Fibroblast of lung (primary cell): ENCODE data around the gene WASHC4. TPM values are rescaled to one million over a fixed set of nuclear protein-coding genes. Genes with fewer than 3 reads are reported as not detected.

ENCODE experiments used
- DNase-seq, 2 donors: peaks; one replicate each; pipeline versions ENCODE4 v3.0.0 to v3.0.0-alpha.2; 2010; ENCODE audit warnings: low read depth in 2 of 2
- H2AFZ ChIP-seq: 2 replicates; pipeline ENCODE4 v1.5.1; 2012; ENCODE audit warnings: low read length, control low read depth, inconsistent platforms
- H3K27ac ChIP-seq: 2 replicates; pipeline ENCODE4 v1.5.1; 2011; ENCODE audit warnings: low read length, control low read depth; ENCODE audit not compliant: insufficient read depth
- H3K27me3 ChIP-seq: 2 replicates; pipeline ENCODE4 v1.5.1; 2011; ENCODE audit warnings: mild to moderate bottlenecking, low read length; ENCODE audit not compliant: control insufficient read depth, insufficient read depth
- H3K36me3 ChIP-seq: 2 replicates; pipeline ENCODE4 v1.5.1; 2011; ENCODE audit warnings: low read length; ENCODE audit not compliant: control insufficient read depth, insufficient read depth
- H3K4me1 ChIP-seq: 2 replicates; pipeline ENCODE4 v1.5.1; 2011; ENCODE audit warnings: low read length; ENCODE audit not compliant: control insufficient read depth, insufficient read depth; ENCODE audit errors: extremely low read depth
- H3K4me2 ChIP-seq: 2 replicates; pipeline ENCODE4 v1.5.1; 2011; ENCODE audit warnings: low read length, control low read depth; ENCODE audit not compliant: insufficient read depth; ENCODE audit errors: extremely low read depth
- H3K4me3 ChIP-seq, 4 experiments: fragments of 200-600 bp in 1 of 4; sonication (generic) in 1 of 4; replicated peaks in 1 of 4; 2 replicates each; pipeline ENCODE4 v1.5.1; 2011 to 2016; ENCODE audit warnings: low read length in 4 of 4, low read depth in 3 of 4, mild to moderate bottlenecking in 3 of 4, control low read depth in 2 of 4, inconsistent platforms in 1 of 4, mixed read lengths in 1 of 4; ENCODE audit not compliant: insufficient read depth in 1 of 4; ENCODE audit errors: control extremely low read depth in 1 of 4
- H3K79me2 ChIP-seq: 2 replicates; pipeline ENCODE4 v1.5.1; 2012; ENCODE audit warnings: mild to moderate bottlenecking, low read length, inconsistent platforms; ENCODE audit not compliant: control insufficient read depth, insufficient read depth
- H3K9ac ChIP-seq: 2 replicates; pipeline ENCODE4 v1.5.1; 2011; ENCODE audit warnings: mild to moderate bottlenecking, low read length, control low read depth; ENCODE audit not compliant: insufficient read depth
- H3K9me3 ChIP-seq: 2 replicates; pipeline ENCODE4 v1.5.1; 2012; ENCODE audit warnings: low read depth, low read length; ENCODE audit not compliant: control insufficient read depth, insufficient read depth
- H4K20me1 ChIP-seq: 2 replicates; pipeline ENCODE4 v1.5.1; 2011; ENCODE audit warnings: low read length; ENCODE audit not compliant: control insufficient read depth, insufficient read depth; ENCODE audit errors: extremely low read depth
- CTCF ChIP-seq, 2 donors: IDR thresholded peaks in 1 of 2; conservative IDR thresholded peaks in 1 of 2; 1 replicate in 1 of 2; 2 replicates in 1 of 2; pipeline ENCODE4 v1.5.1; 2011 to 2012; ENCODE audit warnings: low read length in 2 of 2, control low read depth in 1 of 2, inconsistent platforms in 1 of 2, low read depth in 1 of 2, mild to moderate bottlenecking in 1 of 2
- EZH2 ChIP-seq: IDR thresholded peaks from 2 replicates; pipeline ENCODE4 v1.5.1; 2012; ENCODE audit warnings: low read length, control low read depth, mild to moderate bottlenecking; ENCODE audit errors: missing control alignments
- polyA plus RNA-seq, 2 donors: library from polyadenylated mRNA; depleted of rRNA in 1 of 2; stranded (reverse) in 1 of 2; unstranded in 1 of 2; fragments of >200 nt; gene quantifications; 2 replicates each; pipeline ENCODE4 v1.2.1, GENCODE V29; 2011 to 2012; ENCODE audit warnings: missing spikeins in 1 of 2
- total RNA-seq: library from RNA; depleted of rRNA; stranded (reverse); fragments of >200 nt; gene quantifications from 2 replicates; pipeline ENCODE4 v1.2.1, GENCODE V29; 2014

The WASHC4 gene
- total and polyA plus RNA-seq, 2 donors (not counting 1 experiment from before 2014, with no cell fraction given): 56.5 to 98.3 TPM

GRCh38 chr12:105083551-105084105 is 23.9 kb upstream of the WASHC4 start:
- Histone ChIP-seq H3K27me3 (no peaks in the 10 kb centered on the region), H3K27ac (peak overlapping the region; percentile 77), H3K9me3 (no peaks in the 10 kb centered on the region), H4K20me1 (no peaks in the 10 kb centered on the region), H3K4me2 (peak overlapping the region; percentile 95), H3K4me1 (peaks cover 6% of the 10 kb centered on the region), H3K79me2 (peaks cover 9% of the 10 kb centered on the region), H3K4me3 (peak overlapping the region; percentile 80 to 98 (median 88)), H3K9ac (peak overlapping the region; percentile 74), H2AFZ (peak overlapping the region; percentile 75), H3K36me3 (no peaks in the 10 kb centered on the region)
- TF ChIP-seq EZH2: no peak
- no peak for TF ChIP-seq CTCF (conservative IDR thresholded peaks at IDR 0.05 in 1 of 2, IDR thresholded peaks at IDR 0.05 in 1 of 2; ENCODE audit: low read depth in 1 of 2, low read length in 2 of 2)
- peak; percentile 71 to 81 for DNase-seq

- no peaks in the 10 kb centered on the region for H3K27me3 ChIP-seq
- H3K9me3 ChIP-seq: no peaks in the 10 kb centered on the region
- H2AFZ ChIP-seq: peak within 1 kb of the TSS; percentile 75
- H3K9ac ChIP-seq: peak within 1 kb of the TSS; percentile 74
- TF ChIP-seq EZH2: no peak
- no peak for TF ChIP-seq CTCF (conservative IDR thresholded peaks at IDR 0.05 in 1 of 2, IDR thresholded peaks at IDR 0.05 in 1 of 2; ENCODE audit: low read depth in 1 of 2, low read length in 2 of 2)
- peak within 1 kb of the TSS; percentile 95 for H3K4me2 ChIP-seq
- H3K4me1 ChIP-seq: peaks cover 6% of the 10 kb centered on the region
- H3K36me3 ChIP-seq: no peaks in the 10 kb centered on the region
- peaks cover 9% of the 10 kb centered on the region for H3K79me2 ChIP-seq
- H3K27ac ChIP-seq: peak within 1 kb of the TSS; percentile 77
- peak; percentile 89 to 93 for DNase-seq
- no peaks in the 10 kb centered on the region for H4K20me1 ChIP-seq
- peak within 1 kb of the TSS; percentile 80 to 98 (median 88) for H3K4me3 ChIP-seq
Measured at GRCh38 chr12:105084251-105085250, 23.0 kb upstream of the WASHC4 start, which contains the start of gene ALDH1L2. ALDH1L2 (minus strand) TSS chr12:105084458; CDS start chr12:105084436, 22 bp downstream.

GRCh38 chr12:105085501-105085900 is 22.0 kb upstream of the WASHC4 start:
- no peak for DNase-seq
- no peaks in the 10 kb centered on the region for H3K9me3 ChIP-seq
- no peak overlapping the region for H3K4me3 ChIP-seq
- peaks cover 6% of the 10 kb centered on the region for H3K4me1 ChIP-seq
- H3K27me3 ChIP-seq: no peaks in the 10 kb centered on the region
- H3K36me3 ChIP-seq: no peaks in the 10 kb centered on the region
- no peaks in the 10 kb centered on the region for H4K20me1 ChIP-seq
- H3K79me2 ChIP-seq: peaks cover 9% of the 10 kb centered on the region
- no peak overlapping the region for H3K9ac ChIP-seq
- no peak overlapping the region for H3K27ac ChIP-seq
- H3K4me2 ChIP-seq: no peak overlapping the region
- no peak overlapping the region for H2AFZ ChIP-seq
- TF ChIP-seq CTCF (conservative IDR thresholded peaks at IDR 0.05 in 1 of 2, IDR thresholded peaks at IDR 0.05 in 1 of 2; ENCODE audit: low read depth in 1 of 2, low read length in 2 of 2) (no peak), EZH2 (no peak)
